GM12878 (cell line): ENCODE data around the gene TBL1XR1.

Experiments
- CTCF ChIP-seq, 3 experiments: IDR thresholded peaks in 2 of 3; conservative IDR thresholded peaks in 1 of 3; 2 replicates each; pipeline ENCODE4 v1.5.1; 2011; ENCODE audit warnings: low read depth in 3 of 3, low read length in 3 of 3, mild to moderate bottlenecking in 3 of 3, control low read depth in 2 of 3, moderate library complexity in 2 of 3, inconsistent platforms in 1 of 3, mixed read lengths in 1 of 3; ENCODE audit not compliant: control insufficient read depth in 2 of 3, insufficient read depth in 1 of 3; ENCODE audit errors: extremely low read depth in 1 of 3
- PAX5 ChIP-seq: IDR thresholded peaks from 2 replicates; pipeline ENCODE4 v1.6.1; 2011; ENCODE audit warnings: low read depth, low read length, borderline replicate concordance
- POLR2A ChIP-seq: IDR thresholded peaks from 2 replicates; pipeline ENCODE4 v1.6.1; 2011; ENCODE audit warnings: low read depth, mild to moderate bottlenecking, low read length
- POLR2AphosphoS2 ChIP-seq: IDR thresholded peaks from 2 replicates; pipeline ENCODE4 v1.6.1; 2011; ENCODE audit warnings: low read depth, mild to moderate bottlenecking, low read length, improper control_type of control experiment, moderate library complexity

- TF ChIP-seq POLR2A: no peak
- TF ChIP-seq PAX5: no peak
- TF ChIP-seq POLR2AphosphoS2: no peak
- no peak for TF ChIP-seq CTCF (IDR thresholded peaks at IDR 0.05 in 2 of 3, conservative IDR thresholded peaks at IDR 0.05 in 1 of 3; ENCODE audit: control insufficient read depth in 2 of 3, extremely low read depth in 1 of 3, insufficient read depth in 1 of 3, low read depth in 3 of 3, low read length in 3 of 3)
These were observed 19.5 kb downstream of the TBL1XR1 start for GRCh38 chr3:177177749-177178221.
